Activated CD8-positive, alpha-beta T cell treated with anti-CD3 and anti-CD28 coated beads for 36 hours (primary cell): ENCODE data around the gene ARMH3. TPM values are rescaled to one million over a fixed set of nuclear protein-coding genes. Genes with fewer than 3 reads are reported as not detected.

Source experiments
- ATAC-seq: fragments of 200-7000 bp; cut with Tn5 transposase; one replicate; pipeline ENCODE4 v1.10.0; 2021; ENCODE audit warnings: mild to moderate bottlenecking, moderate library complexity
- CTCF ChIA-PET: fragments of 350-600 bp; sonication (Branson Sonifier 250); formaldehyde crosslinking; loops from one replicate; lab custom pipeline; 2021; ENCODE audit warnings: antibody characterized with exemption; lab: Charles Lee
- POLR2A ChIA-PET: fragments of 350-600 bp; sonication (Branson Sonifier 250); formaldehyde crosslinking; loops from one replicate; lab custom pipeline; 2021; ENCODE audit warnings: antibody characterized with exemption; lab: Charles Lee
- DNase-seq: peaks from one replicate; pipeline ENCODE4 v3.0.0-alpha.2; 2020
- H3K27ac Mint-ChIP-seq: one replicate; pipeline ENCODE4 v1.8.0; 2021; ENCODE audit warnings: mild to moderate bottlenecking, mixed read lengths
- H3K27me3 Mint-ChIP-seq: one replicate; pipeline ENCODE4 v1.8.0; 2021; ENCODE audit warnings: mixed read lengths
- H3K36me3 Mint-ChIP-seq: one replicate; pipeline ENCODE4 v1.8.0; 2021; ENCODE audit warnings: low read depth, mixed read lengths
- H3K4me1 Mint-ChIP-seq: one replicate; pipeline ENCODE4 v1.8.0; 2021; ENCODE audit warnings: low read depth, mixed read lengths
- H3K4me3 Mint-ChIP-seq: one replicate; pipeline ENCODE4 v1.8.0; 2021; ENCODE audit warnings: mild to moderate bottlenecking, moderate library complexity, mixed read lengths
- H3K9me3 Mint-ChIP-seq: one replicate; pipeline ENCODE4 v1.8.0; 2021; ENCODE audit warnings: mixed read lengths
- CTCF ChIP-seq: fragments of 200-600 bp; IDR thresholded peaks from one replicate; pipeline ENCODE4 v1.8.0; 2022; ENCODE audit warnings: antibody characterized with exemption, mild to moderate bottlenecking
- intact Hi-C: fragments of 100-400 bp; cut with micrococcal nuclease; formaldehyde crosslinking; loops from one replicate; pipeline ENCODE4 v1.10.0; 2022
- total RNA-seq, 2 experiments: library from RNA; stranded (reverse); gene quantifications; one replicate each; pipeline ENCODE4 v1.2.3, GENCODE V29; 2021

The ARMH3 gene
- total RNA-seq, 2 experiments from 2014 or later = 16.2 to 18.4 TPM

GRCh38 chr10:101922846-101923245, 133.1 kb downstream of the ARMH3 start:
- Mint-ChIP-seq H3K27ac (no peak overlapping the region), H3K36me3 (peaks cover 3% of the 10 kb centered on the region), H3K27me3 (no peaks in the 10 kb centered on the region), H3K4me1 (peaks cover 7% of the 10 kb centered on the region), H3K4me3 (no peak overlapping the region), H3K9me3 (no peaks in the 10 kb centered on the region)
- DNase-seq = no peak
- ATAC-seq = no peak
- no peak for TF ChIP-seq CTCF
- POLR2A ChIA-PET = no interaction called here
- intact Hi-C loops = no loop called here
- CTCF ChIA-PET = interaction anchor here (1.1 to 2.0 kb wide), 4 partner anchors 15 to 150 kb away, joined by 3 to 5 read pairs (median 4); no protein-coding TSS in a partner anchor

- CTCF ChIA-PET = interaction anchor here (2.2 kb wide), 1 partner anchor 80 kb away, joined by 8 read pairs; no protein-coding TSS in a partner anchor
- intact Hi-C loops = no loop called here
These were observed 135.4 kb downstream of the ARMH3 start for GRCh38 chr10:101920546-101920945.

GRCh38 chr10:101919026-101919770, 136.8 kb downstream of the ARMH3 start:
- Mint-ChIP-seq H3K9me3 (no peaks in the 10 kb centered on the region), H3K27me3 (no peaks in the 10 kb centered on the region), H3K4me3 (no peak overlapping the region), H3K4me1 (peaks cover 7% of the 10 kb centered on the region), H3K36me3 (no peaks in the 10 kb centered on the region), H3K27ac (no peak overlapping the region)
- intact Hi-C loops = no loop called here
- TF ChIP-seq CTCF = no peak
- ATAC-seq (no peak), DNase-seq (no peak)
- ChIA-PET CTCF (interaction anchor here (2.2 kb wide), 1 partner anchor 79 kb away, joined by 8 read pairs; no protein-coding TSS in a partner anchor), POLR2A (no interaction called here)

More at GRCh38 chr10:101920546-101920945, 135.4 kb downstream of the ARMH3 start:
- Mint-ChIP-seq H3K4me3 (no peak overlapping the region), H3K36me3 (peaks cover 3% of the 10 kb centered on the region), H3K27me3 (no peaks in the 10 kb centered on the region), H3K9me3 (no peaks in the 10 kb centered on the region), H3K27ac (no peak overlapping the region), H3K4me1 (peaks cover 7% of the 10 kb centered on the region)
- no peak for ATAC-seq
- DNase-seq = no peak
- no peak for TF ChIP-seq CTCF
- POLR2A ChIA-PET = no interaction called here

GRCh38 chr10:101912561-101913179, 143.3 kb downstream of the ARMH3 start:
- TF ChIP-seq CTCF = no peak
- no peaks in the 10 kb centered on the region for H3K9me3 Mint-ChIP-seq
- intact Hi-C loops = no loop called here
- H3K4me1 Mint-ChIP-seq = no peaks in the 10 kb centered on the region
- CTCF ChIA-PET = interaction anchor here (0.7 to 2.3 kb wide), 6 partner anchors 15 to 160 kb away, joined by 3 to 7 read pairs (median 4); no protein-coding TSS in a partner anchor
- H3K27me3 Mint-ChIP-seq = no peaks in the 10 kb centered on the region
- no peak overlapping the region for H3K4me3 Mint-ChIP-seq
- no peak overlapping the region for H3K27ac Mint-ChIP-seq
- DNase-seq = no peak
- ATAC-seq = no peak
- POLR2A ChIA-PET = interaction anchor here (0.7 kb wide), 1 partner anchor 599 kb away, joined by 3 read pairs; no protein-coding TSS in a partner anchor
- H3K36me3 Mint-ChIP-seq = peaks cover 4% of the 10 kb centered on the region
